ENCODE data around the gene USP53. TPM values are rescaled to one million over a fixed set of nuclear protein-coding genes. Genes with fewer than 3 reads are reported as not detected.
A peak's percentile ranks its signal among the peaks of the same experiment; 100 is the strongest.
"Not testable (repeated sequence)": the region's sequence is repeated elsewhere in the genome, so short reads cannot be mapped to it uniquely, and the experiment has no call there.

USP53 gene
- total RNA-seq, 2 donors from 2014 or later = 87.6 to 134 TPM

DNA sequence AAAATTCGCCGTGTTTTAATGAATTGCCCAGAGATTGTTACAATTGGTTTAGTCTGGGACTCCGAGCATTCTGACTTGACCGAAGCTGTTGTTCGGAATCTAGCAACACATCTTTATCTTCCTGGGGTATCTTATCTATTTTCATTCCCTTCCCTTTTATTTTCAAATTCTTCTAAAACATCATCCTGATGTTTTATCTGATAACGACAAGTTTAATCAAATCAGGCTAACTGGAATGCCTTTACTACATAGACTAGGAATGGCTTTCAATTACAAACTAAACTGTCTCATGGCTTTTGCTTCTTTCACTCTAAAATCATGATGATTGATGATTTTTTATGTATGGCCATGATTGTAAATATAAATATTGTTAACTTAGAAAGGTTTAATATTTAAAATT lies 48.0 kb downstream of the USP53 start:
- DNase-seq (ENCODE audit: low spot score) = no peak
- intact Hi-C loops (cut with DNase I) = no loop called here

DNA sequence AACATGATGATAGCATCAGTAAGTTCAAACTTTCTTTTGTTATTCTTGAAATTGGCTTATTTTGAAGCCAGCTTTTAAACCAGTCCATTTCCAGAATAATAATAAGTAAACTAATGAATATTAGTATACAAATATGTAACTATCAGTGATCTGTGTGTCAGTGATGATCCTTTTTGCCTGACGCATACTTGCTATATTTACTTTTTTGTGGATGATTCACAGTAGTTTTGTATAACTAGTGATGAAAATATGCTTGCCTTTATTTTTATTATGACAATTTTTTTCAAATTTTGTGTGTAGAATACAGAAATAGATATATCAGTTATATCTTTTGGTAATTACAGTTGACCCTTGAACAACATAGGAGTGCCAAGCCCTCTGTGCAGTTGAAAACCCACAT lies 49.5 kb downstream of the USP53 start:
- DNase-seq (ENCODE audit: low spot score) = no peak
- intact Hi-C loops (cut with DNase I) = no loop called here

DNA sequence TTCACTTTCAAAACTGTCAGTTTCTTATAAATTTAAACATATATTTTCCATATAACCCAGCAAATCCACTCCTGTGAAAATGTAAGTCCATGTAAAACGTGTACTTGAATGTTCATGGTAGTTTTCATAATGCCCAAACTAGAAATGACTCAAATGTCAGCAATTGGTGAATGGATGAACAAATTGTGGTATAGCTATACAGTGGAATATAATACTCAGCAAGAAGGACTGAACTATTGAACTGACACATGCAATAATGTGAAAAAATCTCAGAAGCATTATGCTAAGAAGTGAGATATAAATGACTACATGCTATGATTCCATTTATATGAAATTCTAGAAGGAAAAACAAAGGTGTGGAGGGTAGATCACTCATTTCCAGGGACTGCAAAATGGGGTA lies 52.2 kb downstream of the USP53 start:
- DNase-seq (ENCODE audit: low spot score) = no peak
- intact Hi-C loops (cut with DNase I) = no loop called here

DNA sequence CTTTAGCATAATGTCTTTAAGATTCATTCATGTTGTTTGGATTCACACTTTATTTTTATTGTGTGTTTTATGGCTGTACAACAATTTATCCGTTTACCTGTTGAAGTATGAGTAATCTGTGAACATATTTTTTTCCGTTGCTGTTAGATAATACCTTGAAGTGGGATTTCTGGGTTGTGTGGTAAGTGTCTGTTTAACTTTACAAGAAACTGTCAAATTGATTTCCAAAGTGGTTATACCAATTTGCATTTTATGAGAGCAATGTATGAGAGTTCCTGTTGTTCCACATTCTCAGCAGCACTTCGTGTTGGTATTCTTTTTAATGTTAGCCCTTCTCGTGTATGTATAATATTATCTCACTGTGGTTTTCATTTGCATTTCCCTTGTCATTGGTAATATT lies 53.6 kb downstream of the USP53 start:
- no peak for DNase-seq (ENCODE audit: low spot score)
- intact Hi-C loops (cut with DNase I) = no loop called here

DNA sequence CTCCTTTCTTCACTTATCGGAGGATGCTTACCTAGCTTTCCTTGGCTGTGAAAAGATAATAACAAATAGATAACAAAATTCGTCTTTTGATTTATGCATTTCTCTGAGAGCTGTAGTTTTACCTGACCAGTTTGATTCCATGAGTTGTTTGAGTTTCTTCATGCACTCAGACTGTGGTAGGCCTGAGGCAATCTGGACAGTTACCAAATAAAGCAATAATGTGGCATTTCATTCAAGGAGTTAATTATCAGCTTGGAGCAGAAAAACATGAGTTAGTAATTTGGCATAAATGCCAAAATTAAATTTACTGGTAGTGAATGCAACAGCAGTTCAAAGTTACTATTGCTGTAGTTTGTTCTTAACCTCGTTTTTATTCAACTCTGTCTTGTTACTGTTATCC lies 56.0 kb downstream of the USP53 start:
- no peak for DNase-seq (ENCODE audit: low spot score)

DNA sequence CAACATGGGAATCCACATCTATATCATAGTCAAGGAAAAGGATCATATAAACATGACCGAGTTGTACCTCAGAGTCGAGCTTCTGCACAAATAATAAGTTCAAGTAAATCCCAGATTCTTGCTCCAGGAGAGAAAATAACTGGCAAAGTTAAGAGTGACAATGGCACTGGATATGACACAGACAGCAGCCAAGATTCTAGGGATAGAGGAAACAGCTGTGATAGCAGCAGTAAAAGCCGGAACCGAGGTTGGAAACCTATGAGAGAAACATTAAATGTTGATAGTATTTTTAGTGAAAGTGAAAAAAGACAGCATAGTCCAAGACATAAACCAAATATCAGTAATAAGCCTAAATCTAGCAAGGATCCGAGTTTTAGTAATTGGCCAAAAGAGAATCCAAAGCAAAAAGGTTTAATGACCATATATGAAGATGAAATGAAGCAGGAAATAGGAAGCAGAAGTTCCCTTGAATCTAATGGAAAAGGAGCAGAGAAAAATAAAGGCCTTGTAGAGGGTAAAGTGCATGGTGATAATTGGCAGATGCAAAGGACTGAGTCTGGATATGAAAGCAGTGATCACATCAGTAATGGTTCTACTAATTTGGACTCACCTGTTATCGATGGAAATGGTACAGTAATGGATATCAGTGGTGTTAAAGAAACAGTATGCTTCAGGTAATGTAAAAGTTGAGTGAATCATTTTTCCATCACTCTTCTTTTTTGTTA lies 59.0 kb downstream of the USP53 start:
- no peak for DNase-seq (ENCODE audit: low spot score)
- intact Hi-C loops (cut with DNase I) = no loop called here

More for the DNA sequence above, 56.0 kb downstream of the USP53 start:
- intact Hi-C loops (cut with DNase I) = no loop called here

DNA sequence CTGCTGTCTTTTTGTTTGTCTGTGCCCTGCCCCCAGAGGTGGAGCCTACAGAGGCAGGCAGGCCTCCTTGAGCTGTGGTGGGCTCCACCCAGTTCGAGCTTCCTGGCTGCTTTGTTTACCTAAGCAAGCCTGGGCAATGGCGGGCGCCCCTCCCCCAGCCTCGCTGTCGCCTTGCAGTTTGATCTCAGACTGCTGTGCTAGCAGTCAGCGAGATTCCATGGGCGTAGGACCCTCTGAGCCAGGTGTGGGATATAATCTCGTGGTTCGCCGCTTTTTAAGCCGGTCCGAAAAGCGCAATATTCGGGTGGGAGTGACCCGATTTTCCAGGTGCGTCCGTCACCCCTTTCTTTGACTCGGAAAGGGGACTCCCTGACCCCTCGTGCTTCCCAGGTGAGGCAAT lies 67.0 kb downstream of the USP53 start:
- DNase-seq (ENCODE audit: low spot score); intact Hi-C loops (cut with DNase I): not testable (repeated sequence)

DNA sequence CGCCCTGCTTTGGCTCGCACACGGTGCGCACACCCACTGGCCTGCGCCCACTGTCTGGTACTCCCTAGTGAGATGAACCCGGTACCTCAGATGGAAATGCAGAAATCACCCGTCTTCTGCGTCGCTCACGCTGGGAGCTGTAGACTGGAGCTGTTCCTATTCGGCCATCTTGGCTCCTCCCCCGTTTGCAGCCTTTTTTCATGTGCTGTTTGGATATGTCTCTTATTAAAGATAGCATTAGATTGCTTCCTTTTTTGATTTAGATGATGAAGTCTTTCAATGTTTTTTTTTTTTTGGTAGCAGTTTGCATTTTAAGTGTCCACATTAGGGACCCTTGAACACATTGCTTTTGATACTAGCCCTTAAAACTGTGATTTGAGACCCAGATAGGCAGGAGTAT lies 67.4 kb downstream of the USP53 start:
- DNase-seq (ENCODE audit: low spot score) = not testable (repeated sequence)
- intact Hi-C loops (cut with DNase I) = loop anchor here in 1 of 2 donors (10.0 kb wide), 1 partner anchor 295 kb away; no protein-coding TSS in a partner anchor

DNA sequence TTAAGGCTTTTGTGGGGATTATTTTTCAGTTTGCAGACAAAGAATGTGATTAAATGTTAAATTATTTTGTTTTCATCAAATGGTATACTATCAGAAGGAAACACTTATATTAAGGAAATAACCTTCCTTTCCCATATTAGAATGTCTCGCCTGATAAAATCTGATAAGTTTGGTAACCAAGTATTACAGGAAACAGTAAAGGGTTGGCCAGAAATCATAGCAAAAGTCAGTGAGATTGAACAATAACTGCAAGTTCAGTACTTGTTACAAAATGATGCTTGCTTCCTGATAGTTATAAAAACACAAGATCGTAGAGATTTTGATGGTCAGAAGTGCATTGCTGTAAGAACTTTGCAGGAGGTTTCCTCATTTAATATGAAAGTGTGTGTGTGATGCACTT lies 68.9 kb downstream of the USP53 start:
- DNase-seq (ENCODE audit: low spot score) = no peak
- intact Hi-C loops (cut with DNase I) = loop anchor here in 1 of 2 donors (10.0 kb wide), 1 partner anchor 297 kb away; no protein-coding TSS in a partner anchor

DNA sequence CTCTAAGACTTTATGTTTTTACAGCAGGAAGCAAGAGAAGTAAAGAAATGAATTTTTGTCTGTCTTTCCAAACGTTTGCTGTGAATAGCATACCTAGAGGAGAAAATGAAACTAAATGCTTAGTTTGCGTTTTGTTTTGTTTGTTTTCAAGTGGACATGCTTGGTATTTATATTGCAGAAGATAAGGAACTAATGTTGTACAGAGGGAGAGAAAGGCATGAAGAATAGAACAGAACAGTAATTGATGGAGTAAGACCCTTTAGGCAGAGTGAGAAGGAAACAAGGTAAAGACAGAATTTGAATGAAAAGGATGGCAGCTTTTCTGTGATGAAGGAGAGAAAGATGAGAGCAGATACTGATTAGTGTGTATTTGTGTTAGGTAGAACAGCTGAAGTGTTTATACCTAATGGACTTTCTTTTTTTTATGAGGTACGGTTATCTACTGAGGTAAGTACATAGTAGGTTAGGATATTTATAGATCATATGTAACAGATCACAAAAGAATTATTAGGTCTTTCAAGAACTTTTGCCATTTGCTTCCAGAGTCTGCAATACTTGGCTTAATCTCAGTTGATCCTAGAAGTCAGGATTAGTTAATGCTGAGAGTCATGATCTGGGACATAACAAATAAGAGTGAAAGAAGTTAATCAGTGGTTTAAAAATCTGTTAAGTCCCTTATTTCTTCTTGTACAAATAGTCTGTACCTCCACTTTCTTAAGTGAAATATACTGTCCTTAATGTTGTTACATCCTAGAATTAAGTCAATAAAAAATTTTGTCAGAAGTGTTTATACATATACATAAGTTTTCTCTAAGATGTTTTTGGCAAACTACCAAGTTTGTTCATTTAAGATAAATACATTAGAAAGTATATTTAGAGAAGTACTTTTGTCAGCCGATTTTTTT lies 72.6 kb downstream of the USP53 start:
- DNase-seq (ENCODE audit: low spot score) = no peak
- intact Hi-C loops (cut with DNase I) = loop anchor here (5.0 to 10.0 kb wide), 2 partner anchors 300 to 303 kb away; no protein-coding TSS in a partner anchor

DNA sequence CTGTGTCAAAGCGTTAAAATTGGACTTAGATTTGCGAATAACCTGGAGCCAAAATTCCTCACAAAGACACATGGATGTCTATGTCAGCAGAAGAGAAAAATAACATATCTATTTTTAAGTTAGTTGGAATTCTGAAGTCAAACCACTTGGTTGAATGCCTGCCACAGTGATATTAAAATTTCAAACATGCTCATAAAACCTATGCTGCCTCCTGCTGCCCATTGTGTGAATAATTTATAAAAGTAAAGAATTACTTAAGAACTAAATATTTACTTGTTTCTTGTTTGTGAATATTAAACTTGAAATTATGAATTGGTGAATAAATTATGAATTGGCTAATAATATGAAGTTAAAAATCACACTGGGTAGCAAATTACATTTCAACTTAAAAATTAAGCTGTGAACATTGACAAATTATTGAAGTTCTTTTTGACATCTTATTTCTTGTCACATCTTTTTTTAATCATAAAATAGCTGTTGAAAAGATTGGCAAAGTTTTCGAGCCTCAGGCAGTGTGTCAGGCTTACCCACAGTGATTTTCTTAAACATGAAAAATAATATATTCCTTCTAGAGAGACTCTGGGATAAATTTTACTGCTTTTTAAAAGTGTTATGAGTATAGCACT lies 74.0 kb downstream of the USP53 start:
- intact Hi-C loops (cut with DNase I) = loop anchor here (5.0 to 10.0 kb wide), 2 partner anchors 302 to 304 kb away; no protein-coding TSS in a partner anchor
- DNase-seq (ENCODE audit: low spot score) = no peak

DNA sequence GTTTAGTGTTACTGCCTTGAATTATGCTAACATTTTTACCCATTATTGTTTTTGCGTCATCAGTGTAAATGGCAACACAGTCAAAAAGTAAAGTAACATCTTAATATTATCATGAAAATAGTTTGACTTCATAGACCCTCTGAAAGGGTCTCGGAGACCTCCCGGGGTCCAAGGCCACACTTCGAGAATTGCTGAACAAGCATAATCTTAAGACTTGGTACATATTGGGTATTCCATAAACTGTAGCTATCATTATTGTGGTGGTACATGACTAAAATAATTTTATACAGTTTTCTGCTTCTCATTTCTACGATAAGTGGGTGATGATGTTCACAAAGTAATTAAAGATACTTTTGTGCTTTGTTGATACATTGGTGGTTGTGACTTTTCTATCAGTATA lies 76.8 kb downstream of the USP53 start:
- intact Hi-C loops (cut with DNase I) = loop anchor here (5.0 to 10.0 kb wide), 2 partner anchors 305 to 307 kb away; no protein-coding TSS in a partner anchor
- DNase-seq (ENCODE audit: low spot score) = no peak

DNA sequence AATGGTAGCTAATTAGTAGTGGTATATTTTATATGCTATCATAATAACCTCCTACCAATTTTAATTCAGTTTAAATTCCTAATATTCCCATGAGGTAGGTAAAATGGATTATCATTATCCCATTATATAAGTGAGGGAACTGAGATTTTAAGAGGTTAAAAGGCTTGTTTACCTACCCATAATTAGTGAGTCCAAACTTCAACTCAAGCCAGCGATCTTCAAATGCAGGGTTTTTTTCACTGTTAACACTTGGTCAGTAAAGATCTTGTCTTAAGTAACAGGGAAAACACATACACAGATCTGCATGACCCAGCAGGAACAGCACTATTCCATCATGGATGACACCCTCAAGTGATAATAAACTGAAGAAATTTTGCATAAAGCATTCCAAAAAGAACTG lies 78.1 kb downstream of the USP53 start:
- intact Hi-C loops (cut with DNase I) = no loop called here
- no peak for DNase-seq (ENCODE audit: low spot score)

DNA sequence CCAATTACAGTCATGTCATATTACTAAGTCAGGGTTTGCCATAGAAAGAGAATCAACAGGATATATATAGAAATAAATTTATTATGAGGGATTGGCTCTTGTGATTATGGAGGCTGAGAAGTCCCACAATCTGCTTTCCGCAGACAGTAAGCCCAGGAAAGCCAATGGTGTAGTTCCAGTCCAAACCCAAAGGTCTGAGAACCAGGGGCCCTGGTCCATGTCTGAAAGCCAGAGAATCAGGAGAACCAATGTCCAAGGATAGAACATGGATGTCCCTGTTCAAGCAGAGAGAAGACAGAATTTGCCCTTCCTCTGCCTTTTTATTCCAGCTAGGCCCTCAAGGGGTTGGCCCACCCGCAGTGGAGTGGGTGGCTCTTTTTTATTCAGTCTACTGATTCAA lies 83.8 kb downstream of the USP53 start:
- DNase-seq (ENCODE audit: low spot score) = no peak
- intact Hi-C loops (cut with DNase I) = loop anchor here in 1 of 2 donors (5.0 kb wide), 1 partner anchor 249 kb away; no protein-coding TSS in a partner anchor

DNA sequence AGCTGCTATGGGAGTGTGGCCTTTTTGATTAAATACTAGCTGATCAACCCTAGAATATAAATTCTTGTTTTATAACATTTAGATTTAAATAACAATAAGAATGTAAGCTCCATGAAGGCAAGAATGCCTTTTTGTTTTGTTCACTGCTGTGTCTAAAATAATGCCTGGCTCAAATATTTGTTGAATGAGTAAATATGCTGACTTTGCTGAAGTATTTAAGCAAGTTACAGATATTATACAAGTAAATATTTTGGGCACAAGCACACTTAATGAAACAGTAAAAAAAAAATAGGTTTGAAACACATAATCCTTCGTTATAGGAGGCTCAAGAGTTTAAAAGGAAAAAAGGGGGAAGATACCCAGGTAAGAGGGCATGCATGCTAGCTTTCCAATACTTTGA lies 85.3 kb downstream of the USP53 start:
- intact Hi-C loops (cut with DNase I) = loop anchor here in 1 of 2 donors (5.0 kb wide), 1 partner anchor 250 kb away; no protein-coding TSS in a partner anchor
- DNase-seq (ENCODE audit: low spot score) = no peak

DNA sequence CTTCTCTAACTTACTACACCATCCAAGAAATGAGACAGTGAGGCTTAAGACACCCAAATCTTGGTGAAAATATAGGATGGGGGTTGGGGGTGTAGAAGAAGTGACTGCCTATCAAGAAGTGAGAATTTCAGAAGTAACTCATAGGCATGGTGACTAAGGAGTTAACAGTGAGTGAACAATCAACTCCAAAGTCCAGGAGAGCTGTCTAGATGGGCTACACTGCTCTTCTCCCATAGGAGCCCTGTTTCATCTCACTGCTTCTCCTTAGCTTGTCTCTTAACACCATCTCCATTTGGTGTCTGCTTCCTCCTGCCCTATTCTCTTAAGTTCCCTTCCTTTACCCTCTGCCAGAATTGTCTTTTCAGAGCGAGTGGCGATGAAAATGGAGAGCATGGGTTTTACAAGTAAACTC lies 86.8 kb downstream of the USP53 start:
- no peak for DNase-seq (ENCODE audit: low spot score)
- intact Hi-C loops (cut with DNase I) = loop anchor here in 1 of 2 donors (5.0 kb wide), 1 partner anchor 252 kb away; no protein-coding TSS in a partner anchor

DNA sequence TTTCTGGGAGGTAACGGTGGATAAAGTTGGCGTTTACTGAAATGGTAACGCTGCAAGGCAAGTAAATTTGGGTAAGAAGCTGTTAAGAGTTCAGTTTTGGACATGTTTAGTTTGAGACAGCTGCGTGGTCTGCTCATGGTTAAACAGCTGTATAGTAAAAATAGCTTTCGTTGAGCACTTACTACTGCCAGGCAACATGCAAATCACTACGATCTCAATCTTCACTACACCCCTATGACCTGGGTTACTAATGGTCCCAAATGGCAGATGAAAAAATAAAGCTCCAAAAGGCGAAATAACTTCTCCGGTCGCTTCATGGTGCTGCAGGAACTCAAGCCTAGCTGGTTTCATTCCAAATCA lies 87.2 kb downstream of the USP53 start:
- DNase-seq (ENCODE audit: low spot score) = no peak
- intact Hi-C loops (cut with DNase I) = loop anchor here in 1 of 2 donors (5.0 kb wide), 1 partner anchor 252 kb away; no protein-coding TSS in a partner anchor

DNA sequence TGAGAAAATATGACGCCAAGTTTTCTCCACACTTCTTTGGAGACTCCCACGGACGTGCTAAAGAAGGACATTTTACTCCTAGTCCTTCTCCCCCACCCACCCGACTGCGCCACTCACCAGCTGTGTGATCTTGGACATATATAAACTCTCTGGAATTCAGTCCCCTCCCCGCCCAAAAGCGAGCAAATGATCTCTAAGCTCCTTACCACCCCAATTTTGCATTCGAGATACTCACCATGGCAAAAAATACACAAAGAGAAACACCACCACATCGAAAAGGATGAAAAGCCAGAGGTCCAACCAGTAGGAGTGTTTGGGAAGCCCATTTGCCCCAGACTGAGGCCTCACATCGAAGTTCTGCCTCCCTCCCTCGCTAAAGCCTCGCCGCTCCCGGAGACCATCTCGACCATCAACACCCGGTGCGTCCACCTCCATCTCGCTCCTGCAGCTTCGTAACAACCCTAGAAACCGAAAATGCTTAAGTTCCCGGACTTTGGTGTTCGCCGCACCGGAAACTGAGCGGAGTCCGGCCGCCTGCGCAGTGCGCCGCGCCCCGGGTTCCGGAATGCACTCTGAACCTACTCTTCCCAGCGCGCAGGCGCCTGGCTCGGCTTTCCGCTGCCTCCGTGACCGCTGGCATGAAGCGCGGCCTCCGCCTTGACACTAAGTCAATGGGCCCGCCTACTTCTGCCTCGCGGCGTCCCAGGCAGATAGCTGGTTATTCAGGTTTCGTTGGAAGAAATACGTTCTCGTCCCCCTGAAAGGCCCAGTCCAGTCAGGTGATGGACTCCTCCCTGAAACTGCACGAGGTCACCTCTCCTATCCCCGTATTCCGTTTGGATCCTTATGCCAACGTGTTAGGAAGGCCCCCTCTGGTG lies 87.8 kb downstream of the USP53 start:
- DNase-seq (ENCODE audit: low spot score) = peak; percentile 99
- intact Hi-C loops (cut with DNase I) = no loop called here
